GF-D8 (cell line): ENCODE measurements around the gene CPT1A.

Experiments used
- DNase-seq: peaks from one replicate; lab custom pipeline; 2025; lab: John Stamatoyannopoulos, UW

The CPT1A gene

DNA sequence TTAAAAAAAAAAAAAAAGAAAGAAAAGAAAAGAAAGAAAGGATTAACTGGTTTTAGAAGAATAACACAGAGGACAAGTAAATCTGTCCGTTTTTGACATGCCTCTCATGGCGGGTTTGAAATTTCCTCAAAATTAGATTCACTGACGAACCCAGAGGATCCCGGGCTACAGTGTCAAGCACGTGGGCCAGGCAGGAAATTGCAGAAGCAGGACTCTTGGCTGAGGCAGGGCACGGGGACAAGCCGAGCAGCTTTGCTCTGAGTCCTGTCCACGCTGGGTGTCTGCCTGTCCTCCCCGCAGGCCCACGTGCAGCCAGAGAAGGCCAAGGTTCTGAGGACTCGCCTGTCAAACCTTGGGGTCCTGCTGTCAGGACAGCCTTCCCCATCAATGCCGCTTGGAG, 132.7 kb downstream of the CPT1A start:
- DNase-seq, result no peak

DNA sequence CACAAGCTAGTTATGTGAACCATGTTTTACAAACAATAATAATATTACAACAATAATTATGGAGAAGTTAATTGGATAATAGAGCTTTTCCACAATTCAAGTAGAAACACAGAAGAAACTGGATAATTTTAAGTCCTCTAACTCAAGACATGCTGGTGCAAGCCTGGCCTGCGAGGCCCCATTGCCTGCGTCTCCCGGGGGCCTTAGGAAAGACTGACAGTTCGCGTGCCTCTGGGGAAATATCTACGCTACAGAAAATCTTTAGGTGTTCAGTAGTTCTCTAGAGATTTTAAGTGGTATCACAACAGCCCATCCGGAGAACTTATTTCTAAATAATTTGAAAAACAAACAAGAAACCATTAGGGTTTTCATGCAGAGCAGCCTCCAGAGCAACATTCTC, 134.2 kb downstream of the CPT1A start:
- no peak for DNase-seq

DNA sequence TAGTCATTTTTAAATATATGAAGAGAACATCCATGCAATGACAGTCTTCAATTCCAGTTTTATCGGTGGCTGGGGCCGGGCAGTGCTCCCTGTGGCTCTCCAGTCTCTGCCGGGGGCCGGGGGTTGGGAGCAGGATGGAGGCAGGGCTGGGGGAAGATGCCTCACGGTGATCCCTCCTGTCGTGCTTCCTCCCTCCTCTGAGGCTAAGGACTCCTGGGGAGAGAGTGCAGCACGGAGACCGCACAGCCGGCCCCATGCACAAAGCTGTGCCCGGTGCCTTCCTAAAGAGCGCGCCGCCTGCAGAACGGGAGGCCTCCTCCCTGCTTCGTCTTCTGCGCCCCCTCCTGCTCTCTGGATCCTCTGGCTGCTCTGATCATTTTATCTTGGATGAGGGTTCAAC, 136.8 kb downstream of the CPT1A start:
- DNase-seq, result no peak
